Measurements from ENCODE around the gene IRAK4.

IRAK4 gene

GRCh38 chr12:43836475-43836989 lies 77.8 kb downstream of the IRAK4 start:
- DNase-seq (ENCODE audit: low read depth): no peak
